HEK293 (cell line): Measurements from ENCODE around the gene RAF1.

Source experiments
- CTCF ChIA-PET: fragments of 350-600 bp; formaldehyde crosslinking; extraction: SDS; loops from one replicate; lab custom pipeline; 2021; ENCODE audit warnings: antibody characterized with exemption; lab: Yijun Ruan, JAX
- POLR2A ChIA-PET: fragments of 300-600 bp; formaldehyde crosslinking; extraction: SDS; loops from one replicate; lab custom pipeline; 2020; ENCODE audit warnings: antibody characterized with exemption, inconsistent platforms; lab: Yijun Ruan, JAX
- H3K27ac ChIP-seq: fragments of 200-500 bp; sonication (Bioruptor generic); 2 replicates; pipeline ENCODE4 v1.5.1; 2014; ENCODE audit warnings: low read depth, low read length, control low read depth, inconsistent platforms; ENCODE audit errors: extremely low read depth
- H3K36me3 ChIP-seq, 2 experiments: fragments of 200-500 bp in 1 of 2; sonication (Bioruptor generic) in 1 of 2; 1 replicate in 1 of 2; 2 replicates in 1 of 2; pipeline ENCODE4 v1.5.1; 2014 to 2017; ENCODE audit warnings: inconsistent platforms in 2 of 2, low read length in 2 of 2; ENCODE audit not compliant: control insufficient read depth in 2 of 2, insufficient read depth in 1 of 2
- H3K4me1 ChIP-seq: fragments of 200-500 bp; sonication (Bioruptor generic); 2 replicates; pipeline ENCODE4 v1.5.1; 2014; ENCODE audit warnings: mild to moderate bottlenecking, low read length, inconsistent platforms; ENCODE audit not compliant: control insufficient read depth, insufficient read depth
- H3K4me3 ChIP-seq: 2 replicates; pipeline ENCODE4 v1.5.1; 2011; ENCODE audit warnings: low read depth, mild to moderate bottlenecking, control low read depth, low read length, moderate library complexity
- H3K9me3 ChIP-seq: fragments of 200-500 bp; sonication (Bioruptor generic); 2 replicates; pipeline ENCODE4 v1.5.1; 2014; ENCODE audit warnings: low read depth, low read length, inconsistent platforms; ENCODE audit not compliant: control insufficient read depth, insufficient read depth
- GLI2 ChIP-seq: fragments of 450-650 bp; formaldehyde crosslinking; IDR thresholded peaks from 2 replicates; pipeline ENCODE4; 2017; ENCODE audit warnings: missing biosample characterization, missing genetic modification characterization, low read depth, borderline replicate concordance
- ZFP41 ChIP-seq: fragments of 450-650 bp; formaldehyde crosslinking; IDR thresholded peaks from 2 replicates; pipeline ENCODE4 v1.5.1; 2016; ENCODE audit warnings: missing biosample characterization, missing genetic modification characterization, borderline replicate concordance
- ZNF221 ChIP-seq: fragments of 450-650 bp; formaldehyde crosslinking; IDR thresholded peaks from 2 replicates; pipeline ENCODE4 v1.5.1; 2017; ENCODE audit warnings: missing biosample characterization, missing genetic modification characterization, borderline replicate concordance
- ZNF654 ChIP-seq: fragments of 450-650 bp; formaldehyde crosslinking; IDR thresholded peaks from 2 replicates; pipeline ENCODE4 v1.5.1; 2016; ENCODE audit warnings: low read depth, missing biosample characterization, missing genetic modification characterization
- ZSCAN16 ChIP-seq: fragments of 450-650 bp; formaldehyde crosslinking; IDR thresholded peaks from 2 replicates; pipeline ENCODE4 v1.5.1; 2016; ENCODE audit warnings: missing biosample characterization, missing genetic modification characterization

Gene RAF1

GRCh38 chr3:12536423-12536822 is 127.5 kb downstream of the RAF1 start:
- Histone ChIP-seq H3K4me3 (no peak overlapping the region), H3K36me3 (peaks cover 7 to 45% of the 10 kb centered on the region in 2 experiments; a peak in 2 of 3 replicates), H3K9me3 (no peaks in the 10 kb centered on the region), H3K27ac (no peak overlapping the region), H3K4me1 (no peaks in the 10 kb centered on the region)
- ChIA-PET CTCF (no interaction called here), POLR2A (interaction anchor here (0.7 kb wide), 1 partner anchor 361 kb away, joined by 3 read pairs; no protein-coding TSS in a partner anchor)
- TF ChIP-seq ZNF654 (peak; percentile 40), GLI2 (tag by site-specific recombination) (no peak), ZFP41 (tag by site-specific recombination) (no peak), ZSCAN16 (tag by site-specific recombination) (no peak), ZNF221 (tag by site-specific recombination) (no peak)
